NCI-H1092 (cell line): ENCODE measurements around the gene STAT5A.

Source experiments
- DNase-seq: peaks from one replicate; lab custom pipeline; 2025; lab: John Stamatoyannopoulos, UW

Gene STAT5A

DNA sequence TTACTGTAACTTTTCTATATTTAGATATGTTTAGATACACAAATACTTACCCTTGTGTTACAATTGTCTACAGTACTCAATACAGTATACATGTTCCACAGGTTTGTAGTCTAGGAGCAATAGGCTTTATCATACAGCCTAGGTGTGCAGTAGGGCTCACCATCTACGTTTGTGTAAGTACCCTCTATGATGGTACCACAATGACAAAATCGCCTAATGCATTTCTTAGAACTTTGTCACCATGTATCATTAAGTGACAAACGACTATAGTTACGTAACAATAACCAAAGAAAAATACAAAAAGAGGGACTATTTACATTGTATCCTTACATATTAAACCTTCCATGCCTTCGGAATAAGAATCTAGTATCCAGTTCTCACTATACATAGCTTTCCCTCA is 20.1 kb upstream of the STAT5A start:
- no peak for DNase-seq

DNA sequence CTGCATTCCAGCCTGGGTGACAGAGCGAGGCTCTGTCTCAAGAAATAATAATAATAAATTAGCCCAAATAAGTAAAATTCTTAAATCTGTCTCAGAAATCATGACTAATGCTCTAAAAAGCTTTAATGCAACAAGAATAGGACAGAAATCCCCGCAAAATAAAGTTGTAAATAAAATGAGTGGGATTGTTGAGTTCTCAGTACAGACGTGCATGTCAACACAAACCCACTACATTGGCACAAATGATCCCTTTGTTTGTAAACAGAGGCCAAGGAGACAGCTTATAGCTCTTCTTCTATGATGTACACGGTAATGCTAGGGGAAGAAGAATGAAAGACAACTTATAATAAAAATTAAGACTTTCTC is 18.1 kb upstream of the STAT5A start:
- DNase-seq, result no peak

DNA sequence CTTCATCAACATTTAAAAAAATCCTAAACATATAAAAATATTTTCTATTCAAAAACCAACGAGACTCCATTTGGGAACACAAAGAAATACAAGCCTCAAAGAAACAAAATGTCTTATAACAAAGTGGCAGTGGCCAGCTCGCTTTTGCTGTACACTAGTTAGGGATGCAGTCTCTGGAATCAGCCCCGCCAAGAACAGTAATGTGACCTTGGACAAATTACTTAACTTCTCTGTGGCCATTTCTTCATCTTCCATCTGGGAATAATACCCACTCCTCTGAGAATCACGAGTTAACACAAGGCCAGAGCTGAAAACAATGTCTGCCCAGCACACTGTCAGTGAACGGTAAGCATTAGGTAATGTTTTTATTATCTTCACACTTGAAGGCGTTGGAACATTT is 17.7 kb upstream of the STAT5A start:
- no peak for DNase-seq

DNA sequence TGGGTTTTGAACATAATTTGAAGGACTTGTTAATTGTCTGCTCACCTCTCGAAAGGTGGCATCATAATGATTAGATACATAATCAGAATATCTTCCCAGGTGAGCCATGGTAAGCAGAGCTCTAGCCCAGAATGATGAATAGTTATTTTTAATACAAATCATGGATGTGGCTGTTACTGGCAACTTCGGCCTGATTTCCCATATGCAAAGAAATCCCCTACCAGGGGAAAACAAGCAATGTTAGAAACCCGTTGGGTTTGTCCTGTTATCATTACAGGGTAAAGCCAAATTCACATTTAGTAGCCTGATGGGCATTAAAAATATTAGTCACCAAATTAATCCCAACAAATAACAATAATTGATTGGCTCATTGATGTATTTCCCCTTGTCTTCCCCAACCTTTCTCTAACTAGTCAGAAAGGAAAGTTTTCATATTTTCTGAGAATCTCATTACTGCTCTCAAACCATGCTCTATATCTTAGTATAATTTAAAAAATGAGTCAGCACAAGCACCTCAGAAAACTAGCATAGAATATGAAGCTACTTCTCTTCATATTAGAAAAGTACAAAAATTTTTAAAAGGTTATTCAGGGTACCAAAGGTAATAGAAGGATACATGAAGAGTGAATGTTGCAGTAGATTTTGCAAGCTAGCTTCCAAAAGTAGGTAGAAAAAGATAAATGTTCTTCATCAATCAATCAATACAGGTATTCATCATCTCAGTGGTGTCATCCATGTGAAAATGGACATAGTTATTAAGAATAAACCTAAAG is 17.1 kb upstream of the STAT5A start:
- no peak for DNase-seq

DNA sequence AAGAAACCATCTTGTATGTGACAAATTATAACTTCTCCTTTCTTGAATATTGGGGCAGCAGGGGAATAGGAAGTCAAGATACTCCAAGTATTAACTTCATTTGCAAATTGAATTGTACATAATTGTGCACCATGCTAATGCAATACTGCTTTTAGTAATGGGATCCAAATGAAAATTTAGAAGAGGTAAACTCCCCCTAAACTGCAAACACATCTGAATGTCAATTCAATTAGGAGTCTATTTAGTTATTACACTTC is 16.6 kb upstream of the STAT5A start:
- no peak for DNase-seq

DNA sequence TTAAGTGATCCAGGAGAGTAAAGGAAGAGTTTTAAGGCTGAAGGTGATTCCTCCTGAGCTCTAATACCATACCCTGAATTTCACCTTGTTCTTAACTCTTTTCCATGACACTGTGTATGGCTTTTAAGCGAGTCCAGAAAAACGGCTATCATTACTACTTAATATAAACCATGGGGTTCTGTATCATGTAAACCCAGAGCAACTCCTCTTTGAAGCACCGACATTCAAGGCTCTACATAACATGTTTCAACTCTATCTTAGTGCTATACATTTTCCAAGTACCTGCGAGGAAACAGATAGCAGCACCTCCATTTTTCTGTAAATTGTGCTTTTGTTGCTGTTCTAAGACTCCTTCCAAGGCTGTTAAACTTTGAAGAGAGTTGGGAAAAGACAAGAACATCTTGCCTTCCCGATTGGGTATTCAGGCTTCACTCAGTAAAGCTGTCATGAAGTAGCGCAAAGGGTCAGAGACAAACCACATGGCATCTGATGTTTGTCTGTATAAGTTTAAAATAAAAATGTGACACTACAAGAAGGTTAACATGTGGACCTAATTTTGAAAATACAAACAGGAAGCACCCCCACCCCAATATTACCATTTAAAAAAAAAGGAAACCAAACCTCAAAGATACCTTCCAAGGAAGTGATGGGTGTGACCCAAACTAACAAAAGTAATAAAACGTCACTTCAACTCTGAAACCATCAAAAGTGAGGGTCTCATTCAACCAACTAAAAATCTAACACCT is 16.0 kb upstream of the STAT5A start:
- no peak for DNase-seq

GRCh38 chr17:42273474-42274252 is 14.6 kb upstream of the STAT5A start:
- DNase-seq, result no peak

DNA sequence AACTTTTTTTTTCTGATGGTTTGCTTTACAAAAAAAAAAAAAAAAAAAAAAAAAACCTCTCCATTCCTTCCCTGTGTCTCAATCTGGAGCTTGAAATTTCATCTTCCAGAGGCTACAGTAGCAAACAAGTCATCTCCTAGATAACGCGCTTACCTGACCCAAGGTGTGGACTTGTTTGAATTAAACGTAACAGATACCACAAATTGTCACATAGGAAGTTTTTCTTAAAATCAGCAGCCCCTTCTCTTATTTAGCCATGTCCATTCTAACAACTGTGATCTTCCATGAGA is 14.1 kb upstream of the STAT5A start:
- no peak for DNase-seq

GRCh38 chr17:42274812-42275526 is 13.3 kb upstream of the STAT5A start:
- DNase-seq, result no peak

- peak; percentile 20 for DNase-seq
Measured at GRCh38 chr17:42275527-42276358, 12.6 kb upstream of the STAT5A start.

GRCh38 chr17:42276359-42276608 is 12.0 kb upstream of the STAT5A start, which contains the start of gene STAT5B:
Gene STAT5B, minus strand, starts transcription at chr17:42276391. Its CDS starts 44,264 bp downstream, at chr17:42232127.
- DNase-seq, result peak; percentile 49

GRCh38 chr17:42276609-42277341 is 11.5 kb upstream of the STAT5A start:
- DNase-seq, result peak; percentile 45

- no peak for DNase-seq
Measured at GRCh38 chr17:42277342-42277712, 11.0 kb upstream of the STAT5A start.

GRCh38 chr17:42279776-42280630 is 8.3 kb upstream of the STAT5A start:
- no peak for DNase-seq

- DNase-seq, result peak; percentile 25
Measured at GRCh38 chr17:42281571-42282096, 6.7 kb upstream of the STAT5A start.

DNA sequence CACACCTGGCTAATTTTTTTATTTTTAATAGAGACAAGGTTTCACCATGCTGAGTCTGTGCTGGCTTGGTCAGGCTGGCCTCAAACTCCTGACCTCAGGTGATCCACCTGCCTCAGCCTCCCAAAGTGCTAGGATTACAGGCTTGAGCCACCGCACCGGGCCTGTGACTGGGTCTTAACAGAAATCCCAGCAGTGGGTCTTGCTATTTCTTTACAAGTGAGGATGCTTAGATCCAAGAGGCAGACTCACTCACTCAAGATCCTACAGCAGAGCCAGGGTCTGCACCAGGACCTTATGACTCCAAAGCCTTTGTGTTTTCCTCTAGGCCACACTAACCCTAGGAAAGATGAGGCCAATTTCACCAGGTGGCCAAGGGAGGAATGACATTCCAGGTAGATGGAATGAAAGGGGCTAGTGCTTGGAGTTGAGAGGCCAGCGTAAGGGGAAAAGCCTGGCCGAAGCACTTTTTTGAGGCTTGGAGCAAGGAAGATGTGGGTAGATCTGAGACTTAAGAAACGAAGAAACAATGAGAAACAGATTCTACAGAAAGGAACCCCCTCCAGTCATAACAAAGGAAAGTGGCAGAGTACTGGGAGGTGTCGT is 5.7 kb upstream of the STAT5A start:
- DNase-seq, result no peak

GRCh38 chr17:42283241-42284023 is 4.9 kb upstream of the STAT5A start:
- DNase-seq, result no peak

DNA sequence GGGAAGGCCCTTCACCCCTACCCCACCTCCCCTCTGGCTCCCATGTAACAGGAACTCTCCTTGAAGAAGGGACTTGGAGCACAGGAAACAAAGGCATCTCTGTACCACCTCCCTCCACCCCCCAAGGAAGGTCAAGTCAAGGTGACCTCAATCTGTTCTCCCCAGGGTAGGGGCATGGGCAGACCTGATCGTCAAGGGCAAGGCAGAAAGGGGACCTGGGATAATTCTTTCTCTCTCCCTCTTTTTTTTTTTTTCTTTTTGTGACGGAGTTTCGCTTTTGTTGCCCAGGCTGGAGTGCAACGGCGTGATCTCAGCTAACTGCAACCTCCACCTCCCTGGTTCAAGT is 4.3 kb upstream of the STAT5A start:
- no peak for DNase-seq

- no peak for DNase-seq
Measured at GRCh38 chr17:42284566-42284965, 3.7 kb upstream of the STAT5A start.
